Osteoblast (primary cell): ENCODE data around the gene SLC28A1. TPM values are rescaled to one million over a fixed set of nuclear protein-coding genes. Genes with fewer than 3 reads are reported as not detected.

ENCODE experiments used
- DNase-seq: peaks from one replicate; pipeline ENCODE4 v3.0.0; 2011; ENCODE audit warnings: low spot score, mixed read lengths; ENCODE audit not compliant: insufficient read length; ENCODE audit errors: missing footprints
- H2AFZ ChIP-seq: 2 replicates; pipeline ENCODE4 v1.6.0; 2011; ENCODE audit warnings: mild to moderate bottlenecking, low read length
- H3K27ac ChIP-seq: 2 replicates; pipeline ENCODE4 v1.5.1; 2011; ENCODE audit warnings: mild to moderate bottlenecking, low read depth, low read length, moderate library complexity
- H3K27me3 ChIP-seq: 2 replicates; pipeline ENCODE4 v1.6.0; 2012; ENCODE audit warnings: mild to moderate bottlenecking, control low read depth, inconsistent platforms, low read length, moderate library complexity; ENCODE audit not compliant: insufficient read depth
- H3K36me3 ChIP-seq: 2 replicates; pipeline ENCODE4 v1.5.1; 2011; ENCODE audit warnings: mild to moderate bottlenecking, low read length, control low read depth, moderate library complexity; ENCODE audit not compliant: insufficient read depth
- H3K4me1 ChIP-seq: 2 replicates; pipeline ENCODE4 v1.5.1; 2011; ENCODE audit warnings: mild to moderate bottlenecking, low read length, control low read depth, moderate library complexity; ENCODE audit not compliant: insufficient read depth
- H3K4me2 ChIP-seq: 2 replicates; pipeline ENCODE4 v1.6.0; 2011; ENCODE audit warnings: mild to moderate bottlenecking, low read length; ENCODE audit not compliant: insufficient read depth
- H3K4me3 ChIP-seq: fragments of 200-600 bp; sonication (generic); 3 replicates; pipeline ENCODE4 v1.5.1; 2012; ENCODE audit warnings: mild to moderate bottlenecking, low read length, inconsistent platforms; ENCODE audit not compliant: insufficient read depth
- H3K79me2 ChIP-seq: 2 replicates; pipeline ENCODE4 v1.6.0; 2012; ENCODE audit warnings: mild to moderate bottlenecking, low read length, control low read depth, inconsistent platforms; ENCODE audit not compliant: insufficient read depth
- H3K9me3 ChIP-seq: 2 replicates; pipeline ENCODE4 v1.5.1; 2011; ENCODE audit warnings: low read depth, low read length, control low read depth
- H4K20me1 ChIP-seq: 2 replicates; pipeline ENCODE4 v1.6.0; 2012; ENCODE audit warnings: mild to moderate bottlenecking, low read length, control low read depth; ENCODE audit not compliant: insufficient read depth
- total RNA-seq: library from RNA; depleted of rRNA; stranded (reverse); fragments of >200 nt; gene quantifications from 2 replicates; pipeline ENCODE4 v1.2.3, GENCODE V29; 2012
- TF ChIP-seq, protein P1 (sequence below): IDR thresholded peaks from 2 replicates; pipeline ENCODE4 v1.5.1; 2011; ENCODE audit warnings: mild to moderate bottlenecking, low read depth, low read length, moderate library complexity; ENCODE audit errors: extremely low read depth

SLC28A1 gene
- total RNA-seq, 1 donor: not detected

DNA sequence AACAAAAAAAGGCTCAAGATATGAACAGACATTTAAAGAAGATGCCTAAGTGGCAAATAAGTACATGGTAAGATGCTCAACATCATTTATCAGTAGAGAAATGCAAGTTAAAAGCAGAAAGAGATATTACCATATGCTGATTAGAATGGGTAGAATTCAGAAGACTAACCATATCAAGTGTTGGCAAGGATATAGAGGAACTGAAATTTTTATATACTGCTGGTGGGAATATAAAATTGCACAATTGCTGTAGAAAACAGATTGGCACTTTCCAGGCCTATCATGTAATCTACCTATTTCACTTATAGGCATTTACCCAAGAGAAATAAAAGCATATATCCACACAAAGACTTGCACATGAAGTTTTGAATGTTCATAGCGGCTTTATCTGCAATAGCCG is 17.1 kb downstream of the SLC28A1 start:
- TF ChIP-seq, protein P1, sequence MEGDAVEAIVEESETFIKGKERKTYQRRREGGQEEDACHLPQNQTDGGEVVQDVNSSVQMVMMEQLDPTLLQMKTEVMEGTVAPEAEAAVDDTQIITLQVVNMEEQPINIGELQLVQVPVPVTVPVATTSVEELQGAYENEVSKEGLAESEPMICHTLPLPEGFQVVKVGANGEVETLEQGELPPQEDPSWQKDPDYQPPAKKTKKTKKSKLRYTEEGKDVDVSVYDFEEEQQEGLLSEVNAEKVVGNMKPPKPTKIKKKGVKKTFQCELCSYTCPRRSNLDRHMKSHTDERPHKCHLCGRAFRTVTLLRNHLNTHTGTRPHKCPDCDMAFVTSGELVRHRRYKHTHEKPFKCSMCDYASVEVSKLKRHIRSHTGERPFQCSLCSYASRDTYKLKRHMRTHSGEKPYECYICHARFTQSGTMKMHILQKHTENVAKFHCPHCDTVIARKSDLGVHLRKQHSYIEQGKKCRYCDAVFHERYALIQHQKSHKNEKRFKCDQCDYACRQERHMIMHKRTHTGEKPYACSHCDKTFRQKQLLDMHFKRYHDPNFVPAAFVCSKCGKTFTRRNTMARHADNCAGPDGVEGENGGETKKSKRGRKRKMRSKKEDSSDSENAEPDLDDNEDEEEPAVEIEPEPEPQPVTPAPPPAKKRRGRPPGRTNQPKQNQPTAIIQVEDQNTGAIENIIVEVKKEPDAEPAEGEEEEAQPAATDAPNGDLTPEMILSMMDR: no peak
- Histone ChIP-seq H3K27ac (no peak overlapping the region), H3K4me2 (no peak overlapping the region), H3K27me3 (no peaks in the 10 kb centered on the region), H3K36me3 (no peaks in the 10 kb centered on the region), H3K9me3 (no peaks in the 10 kb centered on the region), H2AFZ (no peak overlapping the region), H4K20me1 (no peaks in the 10 kb centered on the region), H3K79me2 (no peaks in the 10 kb centered on the region), H3K4me1 (no peaks in the 10 kb centered on the region), H3K4me3 (no peak overlapping the region)
- DNase-seq: no peak

DNA sequence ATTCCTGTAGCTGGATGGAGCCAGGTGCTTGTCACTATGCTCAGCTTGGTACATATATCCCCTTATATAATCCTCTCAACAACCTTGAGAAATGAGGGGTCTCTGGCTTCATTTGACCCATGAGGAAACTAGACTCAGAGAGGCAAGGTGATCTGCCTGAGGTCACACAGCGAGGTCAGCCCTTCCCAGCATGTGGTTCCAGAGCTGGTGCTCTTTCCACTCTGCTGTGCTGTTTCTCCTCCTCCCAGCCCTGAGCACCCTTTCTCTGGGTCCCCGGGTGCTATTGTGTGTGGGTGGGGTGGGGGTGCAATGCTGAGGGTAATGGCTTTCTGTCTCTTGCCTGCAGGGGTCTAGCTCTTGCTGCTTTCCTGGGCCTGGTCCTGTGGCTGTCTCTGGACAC is 19.3 kb downstream of the SLC28A1 start:
- Histone ChIP-seq H3K27me3 (no peaks in the 10 kb centered on the region), H3K27ac (no peak overlapping the region), H3K4me1 (no peaks in the 10 kb centered on the region), H3K36me3 (no peaks in the 10 kb centered on the region), H3K79me2 (no peaks in the 10 kb centered on the region), H3K4me2 (no peak overlapping the region), H3K4me3 (no peak overlapping the region), H2AFZ (no peak overlapping the region), H4K20me1 (no peaks in the 10 kb centered on the region), H3K9me3 (no peaks in the 10 kb centered on the region)
- DNase-seq: no peak
- TF ChIP-seq, protein P1: no peak

DNA sequence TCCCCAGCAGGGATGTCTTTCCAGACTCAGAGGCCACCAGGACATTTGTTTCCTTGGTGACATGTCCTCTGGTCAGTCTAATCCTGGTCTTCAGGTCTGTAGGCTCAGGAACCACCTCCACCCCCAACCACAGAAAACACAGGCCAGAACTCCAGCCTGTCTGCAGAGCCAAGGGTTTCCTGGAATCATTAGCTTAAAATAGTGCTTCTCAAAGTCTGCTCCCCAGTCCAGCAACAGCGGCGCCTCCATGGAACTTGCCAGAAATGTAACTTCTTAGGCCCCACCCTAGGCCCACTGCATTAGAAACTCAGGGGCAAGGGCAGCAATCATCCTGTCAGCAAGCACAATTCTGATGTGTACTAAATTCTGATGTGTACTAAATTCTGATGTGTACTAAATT is 20.0 kb downstream of the SLC28A1 start:
- no peak overlapping the region for H3K4me2 ChIP-seq
- no peak overlapping the region for H3K27ac ChIP-seq
- H4K20me1 ChIP-seq: no peaks in the 10 kb centered on the region
- no peaks in the 10 kb centered on the region for H3K4me1 ChIP-seq
- H3K4me3 ChIP-seq: no peak overlapping the region
- H2AFZ ChIP-seq: peak overlapping the region; percentile 80
- no peak for DNase-seq
- H3K27me3 ChIP-seq: no peaks in the 10 kb centered on the region
- no peaks in the 10 kb centered on the region for H3K79me2 ChIP-seq
- no peaks in the 10 kb centered on the region for H3K9me3 ChIP-seq
- TF ChIP-seq, protein P1: no peak
- H3K36me3 ChIP-seq: no peaks in the 10 kb centered on the region

DNA sequence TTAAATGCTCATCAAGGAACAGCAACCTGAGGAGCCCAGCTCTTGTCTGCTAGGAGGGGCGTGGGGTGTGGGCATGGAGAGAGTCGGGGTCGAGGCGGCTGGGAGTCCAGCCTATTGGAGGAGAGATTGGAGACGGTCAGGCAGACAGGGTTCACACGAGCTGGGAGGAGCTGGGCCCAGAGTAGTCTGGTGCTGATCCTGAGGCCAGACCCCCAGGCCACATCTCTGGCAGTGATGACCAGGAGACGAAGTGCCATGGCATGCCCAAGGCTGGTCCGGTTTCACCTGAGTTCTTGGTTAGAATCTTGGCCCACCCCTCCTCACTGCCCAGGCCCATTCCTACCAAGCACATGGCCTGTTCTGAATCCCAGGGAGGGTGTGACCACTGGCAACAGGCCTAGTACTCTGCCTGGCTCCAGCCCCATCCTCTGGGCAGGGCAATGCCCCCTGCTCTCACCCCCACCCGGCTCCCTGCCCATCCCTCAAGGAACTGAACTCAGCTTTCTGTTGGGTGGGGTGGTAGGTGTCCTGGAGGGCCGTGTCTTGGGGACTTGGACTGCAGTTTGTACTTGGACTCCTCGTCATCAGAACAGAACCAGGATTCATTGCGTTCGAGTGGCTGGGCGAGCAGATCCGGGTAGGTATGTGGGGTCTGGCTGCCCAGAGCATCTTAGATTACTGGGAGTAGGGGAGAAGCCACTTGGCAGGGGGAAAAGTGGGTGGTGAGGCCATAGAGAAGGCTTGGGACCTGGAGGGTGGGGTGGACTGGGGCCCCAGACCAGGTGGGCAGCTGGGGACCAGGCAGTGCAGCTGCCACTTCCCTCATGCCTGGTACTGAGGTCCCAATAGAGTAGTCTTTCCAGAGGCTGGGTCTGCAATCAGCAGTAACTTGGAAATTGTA is 20.8 kb downstream of the SLC28A1 start:
- TF ChIP-seq, protein P1: no peak
- H3K27ac ChIP-seq: no peak overlapping the region
- DNase-seq: no peak
- no peaks in the 10 kb centered on the region for H4K20me1 ChIP-seq
- peak overlapping the region; percentile 80 for H2AFZ ChIP-seq
- no peaks in the 10 kb centered on the region for H3K4me1 ChIP-seq
- H3K9me3 ChIP-seq: no peaks in the 10 kb centered on the region
- no peak overlapping the region for H3K4me2 ChIP-seq
- H3K79me2 ChIP-seq: no peaks in the 10 kb centered on the region
- H3K27me3 ChIP-seq: no peaks in the 10 kb centered on the region
- no peak overlapping the region for H3K4me3 ChIP-seq
- H3K36me3 ChIP-seq: no peaks in the 10 kb centered on the region
